22Rv1 (cell line): Measurements from ENCODE around the gene GALNT12.

Experiments used
- CTCF ChIP-seq: fragments of 450-650 bp; IDR thresholded peaks from 2 replicates; pipeline ENCODE4 v1.5.1; 2017; ENCODE audit warnings: mild to moderate bottlenecking
- ZFX ChIP-seq: fragments of 450-650 bp; IDR thresholded peaks from 2 replicates; pipeline ENCODE4 v1.6.1; 2017; ENCODE audit warnings: antibody characterized with exemption, borderline replicate concordance

- TF ChIP-seq ZFX (no peak), CTCF (no peak)
These were observed 1.4 kb downstream of the GALNT12 start for GRCh38 chr9:98808875-98809274.
